HAP-1 (cell line): ENCODE data around the gene SEMA6A.
"Not testable (repeated sequence)": the region's sequence is repeated elsewhere in the genome, so short reads cannot be mapped to it uniquely, and the experiment has no call there.

ENCODE experiments used
- DNase-seq, 2 experiments: peaks; one replicate each; pipeline ENCODE4 v3.0.0-alpha.2; 2016 to 2020; ENCODE audit warnings: low spot score in 2 of 2
- H3K27me3 ChIP-seq: fragments of 250-450 bp; sonication (Bioruptor Pico); 2 replicates; pipeline ENCODE4 v1.5.1; 2020; ENCODE audit warnings: low read depth, mild to moderate bottlenecking, moderate library complexity
- H3K36me3 ChIP-seq: fragments of 250-450 bp; sonication (Bioruptor Pico); replicated peaks from 2 replicates; pipeline ENCODE4 v1.5.1; 2020; ENCODE audit warnings: mild to moderate bottlenecking
- H3K4me1 ChIP-seq: fragments of 250-450 bp; sonication (Bioruptor Pico); 2 replicates; pipeline ENCODE4 v1.5.1; 2020; ENCODE audit warnings: mild to moderate bottlenecking
- H3K4me3 ChIP-seq: fragments of 250-450 bp; sonication (Bioruptor Pico); 2 replicates; pipeline ENCODE4 v1.5.1; 2020; ENCODE audit warnings: mild to moderate bottlenecking, moderate library complexity
- H3K9me3 ChIP-seq: fragments of 250-450 bp; sonication (Bioruptor Pico); 2 replicates; pipeline ENCODE4 v1.5.1; 2020; ENCODE audit warnings: mild to moderate bottlenecking, moderate library complexity
- in situ Hi-C: fragments of 300-500 bp; cut with MboI; formaldehyde crosslinking; loops from 3 replicates; pipeline ENCODE4 v1.14.3; 2020; ENCODE audit warnings: low sequenced_read_pairs, inconsistent platforms, mixed read lengths

The SEMA6A gene

DNA sequence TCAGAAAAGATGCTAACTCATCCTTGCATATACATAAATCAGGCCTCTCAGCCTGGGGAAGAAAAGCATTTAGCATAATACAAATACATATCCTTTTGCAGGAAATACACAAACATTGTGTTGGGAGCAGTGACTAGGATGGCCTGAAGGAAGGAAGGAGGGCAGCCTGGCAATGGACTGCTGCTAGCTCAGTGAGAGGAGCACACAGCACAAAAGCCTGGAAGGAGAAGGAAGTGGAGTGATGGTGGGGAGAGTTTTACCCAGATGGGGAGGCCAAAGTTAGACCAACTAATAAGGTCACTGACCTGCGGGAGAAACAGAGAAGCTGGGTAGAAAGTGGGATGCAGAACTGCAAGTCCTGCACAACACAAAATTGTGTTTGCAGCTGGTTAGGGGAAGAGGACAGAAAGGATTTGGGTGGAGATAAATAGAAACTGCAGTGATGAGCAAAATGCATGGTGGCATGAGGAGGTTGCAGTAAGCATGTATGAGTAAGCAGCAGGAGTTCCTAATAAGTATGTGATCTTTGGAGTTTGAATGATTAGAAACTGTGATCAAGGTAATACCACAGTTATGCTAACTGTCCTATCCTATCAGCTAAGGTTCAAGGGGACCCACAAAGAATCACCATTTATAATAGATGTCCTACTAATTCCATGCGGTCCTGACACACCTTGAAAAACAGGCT is 39.5 kb downstream of the SEMA6A start:
- H3K4me1 ChIP-seq: peaks cover 48% of the 10 kb centered on the region
- H3K36me3 ChIP-seq: no peaks in the 10 kb centered on the region
- no peaks in the 10 kb centered on the region for H3K27me3 ChIP-seq
- H3K4me3 ChIP-seq: no peak overlapping the region
- H3K9me3 ChIP-seq: no peaks in the 10 kb centered on the region
- DNase-seq: no peak
- in situ Hi-C loops: no loop called here

DNA sequence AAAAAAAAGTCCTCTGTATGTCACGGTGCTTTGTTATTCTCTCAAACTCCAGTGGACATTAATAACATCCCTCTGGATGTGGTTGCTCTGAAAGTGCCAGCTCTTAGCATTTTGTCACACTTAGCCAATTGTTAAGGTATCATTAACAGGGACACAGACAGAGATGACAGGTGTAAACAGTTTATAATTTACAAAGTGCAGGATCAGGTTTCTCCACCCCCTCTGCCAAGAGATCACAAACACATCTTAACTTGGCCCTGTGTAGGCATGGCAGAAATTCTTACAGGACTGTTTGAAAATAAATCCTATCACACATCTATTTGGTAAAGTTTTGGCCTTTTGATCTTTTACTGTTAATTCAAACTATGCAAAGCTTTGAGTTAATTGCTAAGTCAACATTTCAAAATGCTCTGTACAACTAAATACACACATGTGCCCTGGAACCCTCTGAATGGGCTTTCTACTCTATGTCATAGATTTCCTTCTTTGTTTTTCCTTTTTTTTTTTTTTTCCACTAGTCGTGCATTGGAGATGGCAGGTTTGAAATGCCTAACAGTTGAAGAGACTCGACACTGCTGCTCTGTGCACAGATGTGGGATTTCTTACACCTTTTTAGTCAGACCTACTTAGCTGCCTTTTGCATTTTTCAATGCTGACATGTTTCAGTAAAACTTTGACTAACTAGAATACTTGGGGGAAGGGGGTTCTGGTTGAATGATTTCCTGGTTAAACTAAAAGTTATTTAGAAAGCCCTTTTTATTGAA is 41.7 kb downstream of the SEMA6A start:
- no peak overlapping the region for H3K4me3 ChIP-seq
- in situ Hi-C loops: no loop called here
- H3K9me3 ChIP-seq: no peaks in the 10 kb centered on the region
- no peaks in the 10 kb centered on the region for H3K27me3 ChIP-seq
- no peak for DNase-seq
- no peaks in the 10 kb centered on the region for H3K36me3 ChIP-seq
- peaks cover 68% of the 10 kb centered on the region for H3K4me1 ChIP-seq

DNA sequence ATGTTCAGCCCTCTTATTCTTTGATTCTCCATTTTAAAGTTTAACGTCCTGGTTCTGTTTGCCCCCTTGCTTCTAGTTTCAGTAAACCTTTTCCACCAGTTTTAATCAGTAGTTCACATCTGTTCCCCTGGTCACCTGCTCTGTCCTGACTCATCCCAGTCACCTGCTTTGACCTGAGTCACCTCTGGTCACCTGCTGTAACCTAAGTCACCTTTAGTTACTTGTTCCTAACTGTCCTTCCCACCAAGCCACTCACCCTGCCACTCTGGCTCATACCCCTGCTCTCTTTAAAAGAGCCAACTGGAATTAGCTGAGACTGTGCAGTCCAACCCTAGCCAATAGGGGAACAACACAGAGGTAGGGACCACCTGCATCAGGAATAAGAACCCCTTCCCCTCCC is 43.0 kb downstream of the SEMA6A start:
- Histone ChIP-seq H3K4me3 (no peak overlapping the region), H3K9me3 (no peaks in the 10 kb centered on the region), H3K27me3 (no peaks in the 10 kb centered on the region), H3K4me1 (peaks cover 59% of the 10 kb centered on the region), H3K36me3 (no peaks in the 10 kb centered on the region)
- in situ Hi-C loops: no loop called here
- DNase-seq: no peak

DNA sequence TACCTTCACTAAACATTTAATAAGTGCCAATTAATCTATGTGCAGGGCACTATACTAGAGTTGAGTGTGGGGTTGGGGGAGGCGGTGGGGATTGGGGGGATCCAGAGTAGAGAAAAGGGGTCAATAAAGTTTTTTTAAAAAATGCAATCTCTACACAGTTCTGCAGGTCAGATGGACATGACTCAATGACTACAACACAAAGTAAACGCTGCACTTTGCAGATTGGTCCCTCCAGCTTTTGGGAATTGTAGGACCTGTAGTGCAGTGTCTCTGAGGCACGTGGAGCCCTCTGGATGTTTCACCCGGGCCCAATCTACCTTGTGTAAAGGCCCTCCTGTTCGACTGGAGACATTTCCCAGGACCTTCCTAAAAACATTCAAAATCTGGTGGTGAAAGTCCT is 43.5 kb downstream of the SEMA6A start:
- Histone ChIP-seq H3K36me3 (no peaks in the 10 kb centered on the region), H3K27me3 (no peaks in the 10 kb centered on the region), H3K4me1 (peaks cover 59% of the 10 kb centered on the region), H3K9me3 (no peaks in the 10 kb centered on the region), H3K4me3 (no peak overlapping the region)
- DNase-seq: no peak
- in situ Hi-C loops: no loop called here

DNA sequence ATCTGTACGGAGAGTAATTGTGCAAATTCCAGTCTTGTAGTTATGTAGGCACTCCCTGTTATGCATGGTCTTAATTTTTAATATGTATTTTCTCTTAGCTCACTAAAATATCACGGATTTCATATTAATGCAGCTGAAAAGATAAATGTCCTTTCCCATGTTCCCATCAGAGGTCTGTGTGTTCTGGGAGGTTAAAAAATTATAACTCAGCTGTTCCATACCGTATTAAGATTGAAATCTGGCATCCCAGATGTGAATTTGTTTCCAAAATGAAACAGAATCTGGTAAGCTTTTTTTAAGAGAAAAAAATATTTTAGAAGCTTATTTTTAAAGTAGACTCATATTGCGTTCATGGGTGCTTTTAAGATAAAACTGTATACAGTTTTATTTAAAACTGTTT is 44.3 kb downstream of the SEMA6A start:
- in situ Hi-C loops: no loop called here

DNA sequence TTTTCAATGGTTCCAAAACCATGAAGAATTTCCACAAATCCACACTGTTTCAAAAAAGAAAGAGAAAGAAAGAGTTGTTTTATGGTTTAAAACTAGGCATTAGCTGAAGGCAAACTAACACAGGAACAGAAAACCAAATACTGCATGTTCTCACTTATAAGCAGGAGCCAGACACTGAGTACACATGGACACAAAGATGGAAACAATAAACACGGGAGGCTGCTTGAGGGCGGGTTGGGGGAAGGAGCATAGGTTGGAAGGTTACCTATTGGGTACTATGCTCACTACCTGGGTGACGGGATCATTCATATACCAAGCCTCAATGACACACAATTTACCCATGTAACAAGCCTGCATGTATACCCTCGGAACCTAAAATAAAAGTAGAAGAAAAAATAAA is 45.0 kb downstream of the SEMA6A start:
- Histone ChIP-seq H3K27me3 (no peaks in the 10 kb centered on the region), H3K4me1 (peaks cover 68% of the 10 kb centered on the region), H3K9me3 (no peaks in the 10 kb centered on the region), H3K4me3 (no peak overlapping the region), H3K36me3 (no peaks in the 10 kb centered on the region)
- DNase-seq: no peak
- in situ Hi-C loops: no loop called here

More for the DNA sequence above, 44.3 kb downstream of the SEMA6A start:
- DNase-seq: no peak
- Histone ChIP-seq H3K4me3 (no peak overlapping the region), H3K4me1 (peaks cover 62% of the 10 kb centered on the region), H3K27me3 (no peaks in the 10 kb centered on the region), H3K9me3 (no peaks in the 10 kb centered on the region), H3K36me3 (no peaks in the 10 kb centered on the region)

DNA sequence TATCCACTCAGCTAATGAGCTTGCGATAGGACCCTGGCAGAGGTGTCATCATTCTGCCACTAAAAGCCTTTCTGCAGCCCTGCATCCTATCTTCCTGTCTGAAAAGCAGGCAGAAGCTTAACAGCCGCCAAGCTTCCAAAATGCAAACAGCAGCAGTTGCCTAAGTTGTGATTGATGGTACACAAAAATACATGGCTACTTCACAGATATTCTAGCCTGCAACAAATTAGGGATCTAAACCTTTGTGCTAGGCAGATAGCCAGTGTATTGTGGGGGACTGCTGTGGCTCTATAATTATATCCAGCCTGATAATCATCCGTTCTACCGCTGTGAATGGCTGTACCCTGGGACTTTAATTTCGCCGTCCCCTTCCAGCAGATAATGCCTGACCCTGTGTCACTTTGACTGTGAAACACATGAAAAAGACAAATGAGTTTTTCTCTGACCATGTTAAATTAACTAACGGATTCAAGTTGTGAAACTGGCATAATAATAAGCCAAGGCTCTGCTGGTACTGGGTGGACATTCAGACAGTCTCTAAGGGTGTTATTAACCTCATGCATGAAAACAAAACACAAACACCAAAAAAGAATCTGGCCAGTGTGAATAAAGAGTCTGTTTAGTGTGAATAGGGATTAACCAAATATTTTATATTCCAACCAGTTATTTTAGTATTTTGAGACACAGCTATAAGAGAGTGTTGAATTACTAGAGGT is 45.9 kb downstream of the SEMA6A start:
- H3K36me3 ChIP-seq: no peaks in the 10 kb centered on the region
- no peak for DNase-seq
- no peaks in the 10 kb centered on the region for H3K27me3 ChIP-seq
- H3K9me3 ChIP-seq: no peaks in the 10 kb centered on the region
- peaks cover 66% of the 10 kb centered on the region for H3K4me1 ChIP-seq
- H3K4me3 ChIP-seq: no peak overlapping the region
- in situ Hi-C loops: no loop called here

DNA sequence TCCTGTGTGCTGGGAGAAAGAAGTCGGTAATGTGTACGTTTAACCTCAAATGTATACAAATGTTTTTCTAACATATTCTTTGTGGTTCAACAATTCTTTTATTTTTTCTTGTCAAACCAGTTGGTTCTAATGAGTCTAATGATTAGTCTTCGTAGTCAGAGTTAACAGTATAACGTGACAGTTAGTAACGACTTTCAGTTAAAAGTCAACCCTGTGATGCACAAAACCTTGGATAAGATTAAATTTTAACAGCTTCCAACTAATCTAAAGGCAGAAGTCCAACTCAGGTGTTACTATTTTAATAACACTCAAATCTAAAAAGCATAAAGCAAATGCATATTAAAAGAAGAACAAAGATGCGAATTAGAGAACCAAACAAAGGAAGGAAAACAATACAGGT is 47.0 kb downstream of the SEMA6A start:
- Histone ChIP-seq H3K4me1 (peaks cover 58% of the 10 kb centered on the region), H3K36me3 (no peaks in the 10 kb centered on the region), H3K27me3 (no peaks in the 10 kb centered on the region), H3K4me3 (no peak overlapping the region), H3K9me3 (no peaks in the 10 kb centered on the region)
- in situ Hi-C loops: no loop called here
- DNase-seq: no peak

DNA sequence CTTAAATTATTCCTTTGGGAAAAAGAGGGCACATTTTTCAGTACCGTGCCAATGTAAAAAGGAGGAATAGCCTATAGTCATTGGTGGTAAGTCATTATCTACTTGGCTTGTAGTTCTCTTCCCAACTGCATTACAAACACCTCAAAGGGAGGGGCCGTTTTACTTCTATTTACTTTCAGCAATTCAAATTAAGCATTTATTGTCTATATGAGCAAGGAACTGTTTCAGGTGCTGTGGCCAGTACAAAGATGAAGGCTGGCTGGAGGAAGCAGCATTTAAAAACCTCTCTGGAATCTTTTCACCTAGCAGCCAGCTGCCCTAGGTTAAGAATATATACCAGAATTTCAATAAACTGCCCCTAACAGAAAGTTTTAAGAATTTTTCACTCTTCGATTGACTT is 48.9 kb downstream of the SEMA6A start:
- H3K4me3 ChIP-seq: no peak overlapping the region
- in situ Hi-C loops: no loop called here
- H3K27me3 ChIP-seq: no peaks in the 10 kb centered on the region
- no peaks in the 10 kb centered on the region for H3K36me3 ChIP-seq
- no peaks in the 10 kb centered on the region for H3K9me3 ChIP-seq
- H3K4me1 ChIP-seq: peaks cover 50% of the 10 kb centered on the region
- DNase-seq: no peak

DNA sequence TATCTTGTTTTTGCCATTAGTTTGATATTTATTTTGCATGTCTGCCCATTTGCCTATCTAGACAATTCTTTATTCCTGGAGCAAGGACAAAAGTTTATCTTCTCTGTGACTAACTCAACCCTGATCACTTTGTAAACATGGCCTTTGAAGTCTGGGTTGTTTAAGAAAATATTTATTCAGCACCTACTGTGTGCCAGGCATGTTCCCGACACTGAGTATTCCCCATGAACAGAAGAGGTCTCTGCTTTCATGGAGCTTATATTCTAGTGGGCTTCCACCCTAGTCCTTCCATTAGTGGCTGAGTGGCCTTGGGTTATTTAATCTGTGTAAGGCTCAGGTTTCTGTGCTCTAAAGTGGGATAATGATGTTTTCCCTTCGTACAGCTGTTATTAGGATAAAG is 49.7 kb downstream of the SEMA6A start:
- Histone ChIP-seq H3K36me3 (no peaks in the 10 kb centered on the region), H3K27me3 (no peaks in the 10 kb centered on the region), H3K9me3 (no peaks in the 10 kb centered on the region), H3K4me3 (no peak overlapping the region), H3K4me1 (peaks cover 47% of the 10 kb centered on the region)
- DNase-seq: no peak
- in situ Hi-C loops: no loop called here

DNA sequence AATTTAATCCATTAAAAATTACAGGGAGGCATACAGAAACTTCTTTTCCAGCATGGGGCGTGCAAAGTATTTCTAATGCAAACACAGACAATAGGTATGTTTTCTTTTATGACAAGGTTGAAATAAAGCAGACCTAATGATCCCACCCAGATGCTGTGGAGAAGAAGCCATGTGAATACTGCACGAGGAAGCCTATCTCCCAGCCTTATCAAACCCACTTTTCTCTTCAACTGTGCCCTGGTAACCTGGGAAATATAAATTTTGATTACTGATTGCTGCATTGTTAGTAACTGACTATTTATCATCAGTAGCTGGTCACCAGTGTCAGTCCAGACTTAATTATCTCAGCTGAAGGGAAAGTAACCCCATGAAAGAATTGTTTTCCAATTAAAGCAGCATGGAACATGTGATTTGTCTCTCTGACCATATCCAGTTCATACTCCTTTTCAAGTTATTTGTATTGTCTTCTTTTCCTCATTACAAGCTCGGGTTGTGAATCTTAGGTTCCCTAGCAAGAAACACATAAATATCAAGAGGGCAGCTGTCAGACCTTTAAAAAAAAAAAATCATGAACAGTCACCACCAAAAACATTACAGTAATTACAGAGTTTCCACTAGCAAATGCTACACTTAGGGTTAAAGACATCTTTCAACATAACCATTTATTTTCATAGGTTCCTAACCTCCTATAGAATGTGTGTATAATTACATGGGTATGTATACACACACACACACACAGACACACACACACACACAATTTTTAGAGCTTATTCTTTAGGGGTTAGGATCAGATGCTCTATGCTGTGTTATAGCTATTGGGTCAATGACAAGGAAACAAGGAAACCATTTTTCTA is 50.3 kb downstream of the SEMA6A start:
- Histone ChIP-seq H3K9me3 (no peaks in the 10 kb centered on the region), H3K27me3 (no peaks in the 10 kb centered on the region), H3K4me1 (peaks cover 43% of the 10 kb centered on the region), H3K4me3 (no peak overlapping the region), H3K36me3 (no peaks in the 10 kb centered on the region)
- no peak for DNase-seq
- in situ Hi-C loops: no loop called here

DNA sequence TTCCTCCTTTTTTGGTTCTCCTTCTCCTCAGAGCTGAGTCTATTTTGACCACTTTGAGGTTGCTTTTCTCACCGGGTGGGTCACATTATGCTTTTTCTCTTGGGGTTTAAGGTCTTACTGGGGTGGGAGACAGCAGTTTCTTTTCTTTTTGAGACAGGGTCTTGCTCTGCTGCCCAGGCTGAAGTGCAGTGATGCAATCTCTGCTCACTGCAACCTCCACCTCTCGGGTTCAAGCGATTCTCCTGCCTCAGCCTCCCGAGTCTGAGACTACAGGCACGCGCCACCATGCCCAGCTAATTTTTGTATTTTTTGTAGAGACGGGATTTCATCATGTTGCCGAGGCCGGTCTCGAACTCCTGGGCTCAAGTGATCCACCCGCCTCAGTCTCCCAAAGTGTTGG is 51.4 kb downstream of the SEMA6A start:
- H3K36me3 ChIP-seq, H3K27me3 ChIP-seq, in situ Hi-C loops, H3K4me3 ChIP-seq, H3K9me3 ChIP-seq, DNase-seq: not testable (repeated sequence)
- peaks cover 43% of the 10 kb centered on the region for H3K4me1 ChIP-seq

DNA sequence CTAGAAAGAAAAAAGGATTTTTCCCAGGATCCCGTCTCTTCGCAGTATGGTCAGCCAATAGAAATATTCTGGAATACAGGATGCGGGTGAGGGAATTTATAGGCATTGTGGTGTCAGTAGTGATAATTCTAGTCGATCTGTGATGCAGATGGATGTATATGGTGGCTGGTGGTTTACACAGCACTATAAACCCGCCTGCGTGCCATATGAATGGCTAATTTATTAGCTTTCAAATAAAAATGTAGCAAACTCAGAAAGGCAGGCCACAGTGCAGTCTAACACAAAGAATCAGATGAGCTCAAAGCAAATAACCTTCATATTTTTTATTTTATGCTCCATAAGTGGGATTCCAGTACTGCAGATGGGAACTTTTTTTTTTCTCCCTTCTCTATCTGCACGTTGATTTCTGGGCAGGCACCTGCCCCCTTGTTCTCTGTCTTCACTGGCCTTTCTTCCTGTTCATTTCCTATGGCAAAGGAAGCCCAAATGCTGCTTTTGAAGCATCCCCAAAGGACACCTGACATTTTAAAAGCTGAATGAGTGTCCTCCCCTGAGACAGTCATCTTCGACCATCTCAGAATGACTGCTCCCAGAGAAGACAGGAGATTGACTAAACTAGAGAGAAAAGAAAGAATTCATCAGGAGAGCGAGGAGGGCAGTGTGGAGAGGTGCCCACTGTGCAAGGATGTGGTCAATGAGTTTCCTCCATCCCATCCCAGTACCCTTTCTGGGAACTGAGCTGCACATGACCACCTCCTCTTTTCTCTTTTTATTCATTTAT is 52.1 kb downstream of the SEMA6A start:
- no peaks in the 10 kb centered on the region for H3K36me3 ChIP-seq
- H3K9me3 ChIP-seq: no peaks in the 10 kb centered on the region
- peaks cover 39% of the 10 kb centered on the region for H3K4me1 ChIP-seq
- no peak overlapping the region for H3K4me3 ChIP-seq
- DNase-seq: no peak
- in situ Hi-C loops: no loop called here
- no peaks in the 10 kb centered on the region for H3K27me3 ChIP-seq
